ENCODE measurements around the gene LIMCH1.

LIMCH1 gene

GRCh38 chr4:41530741-41531140, 7.2 kb upstream of the LIMCH1 start:
- DNase-seq: no peak

- DNase-seq: no peak
Measured at GRCh38 chr4:41532336-41532735, 5.6 kb upstream of the LIMCH1 start.

- DNase-seq: no peak
Measured at GRCh38 chr4:41532882-41533281, 5.1 kb upstream of the LIMCH1 start.

GRCh38 chr4:41533680-41534079, 4.3 kb upstream of the LIMCH1 start:
- no peak for DNase-seq

- no peak for DNase-seq
Measured at GRCh38 chr4:41534404-41534803, 3.6 kb upstream of the LIMCH1 start.

GRCh38 chr4:41535911-41536371, 2.0 kb upstream of the LIMCH1 start:
- no peak for DNase-seq

GRCh38 chr4:41537292-41537890, 566 bp upstream of the LIMCH1 start:
- no peak for DNase-seq

GRCh38 chr4:41538887-41539498, 1.0 kb downstream of the LIMCH1 start:
- no peak for DNase-seq

GRCh38 chr4:41539711-41540110, 1.8 kb downstream of the LIMCH1 start:
- DNase-seq: no peak

GRCh38 chr4:41540687-41541086, 2.7 kb downstream of the LIMCH1 start:
- no peak for DNase-seq

- DNase-seq: no peak
Measured at GRCh38 chr4:41541687-41542094, 3.7 kb downstream of the LIMCH1 start.

- no peak for DNase-seq
Measured at GRCh38 chr4:41542526-41543275, 4.7 kb downstream of the LIMCH1 start.

GRCh38 chr4:41545238-41545637, 7.3 kb downstream of the LIMCH1 start:
- no peak for DNase-seq

GRCh38 chr4:41546638-41547037, 8.7 kb downstream of the LIMCH1 start:
- no peak for DNase-seq

GRCh38 chr4:41548305-41548880, 10.4 kb downstream of the LIMCH1 start:
- no peak for DNase-seq

- no peak for DNase-seq
Measured at GRCh38 chr4:41549478-41549877, 11.5 kb downstream of the LIMCH1 start.

GRCh38 chr4:41550308-41550707, 12.4 kb downstream of the LIMCH1 start:
- no peak for DNase-seq

GRCh38 chr4:41551536-41551935, 13.6 kb downstream of the LIMCH1 start:
- no peak for DNase-seq

GRCh38 chr4:41554905-41555304, 16.9 kb downstream of the LIMCH1 start:
- no peak for DNase-seq

GRCh38 chr4:41556526-41556925, 18.6 kb downstream of the LIMCH1 start:
- no peak for DNase-seq

GRCh38 chr4:41559940-41560516, 22.1 kb downstream of the LIMCH1 start:
- DNase-seq: no peak

- DNase-seq: no peak
Measured at GRCh38 chr4:41561244-41561643, 23.3 kb downstream of the LIMCH1 start.

GRCh38 chr4:41567186-41567585, 29.2 kb downstream of the LIMCH1 start:
- DNase-seq: no peak

Data from AML-193 (cell line).